Activated T-helper 17 cell treated with anti-CD3 and anti-CD28 coated beads, Interleukin-2, amount 50 U/mL, for 72 hours (primary cell): ENCODE results near the gene ACBD6. TPM values are rescaled to one million over a fixed set of nuclear protein-coding genes. Genes with fewer than 3 reads are reported as not detected.

Experiments
- ATAC-seq: fragments of 150-1000 bp; cut with Tn5 transposase; replicated peaks from 2 replicates; pipeline ENCODE4 v1.10.0; 2021; ENCODE audit warnings: mild to moderate bottlenecking, moderate library complexity
- H3K27ac Mint-ChIP-seq: one replicate; pipeline ENCODE4 v1.8.0; 2022; ENCODE audit warnings: mixed read lengths
- H3K27me3 Mint-ChIP-seq: one replicate; pipeline ENCODE4 v1.8.0; 2022; ENCODE audit warnings: mixed read lengths
- H3K36me3 Mint-ChIP-seq: one replicate; pipeline ENCODE4 v1.8.0; 2022; ENCODE audit warnings: low read depth, mild to moderate bottlenecking, mixed read lengths
- H3K4me1 Mint-ChIP-seq: one replicate; pipeline ENCODE4 v1.8.0; 2022; ENCODE audit warnings: mixed read lengths
- H3K4me3 Mint-ChIP-seq: one replicate; pipeline ENCODE4 v1.8.0; 2022; ENCODE audit warnings: mild to moderate bottlenecking, mixed read lengths
- H3K9me3 Mint-ChIP-seq: one replicate; pipeline ENCODE4 v1.8.0; 2022; ENCODE audit warnings: mixed read lengths
- total RNA-seq, 2 donors: library from RNA; stranded (reverse); gene quantifications; one replicate each; pipeline ENCODE4 v1.2.3, GENCODE V29; 2022

Gene ACBD6
- total RNA-seq, 2 donors from 2014 or later: 33.4 to 41.9 TPM

GRCh38 chr1:180311011-180311730 is 191.2 kb downstream of the ACBD6 start:
- ATAC-seq: no peak
- Mint-ChIP-seq H3K4me1 (no peaks in the 10 kb centered on the region), H3K4me3 (no peak overlapping the region), H3K9me3 (peaks cover 11% of the 10 kb centered on the region), H3K27me3 (no peaks in the 10 kb centered on the region), H3K27ac (no peak overlapping the region), H3K36me3 (peaks cover 50% of the 10 kb centered on the region)

- no peak overlapping the region for H3K27ac Mint-ChIP-seq
- ATAC-seq: no peak
- no peak overlapping the region for H3K4me3 Mint-ChIP-seq
- H3K27me3 Mint-ChIP-seq: no peaks in the 10 kb centered on the region
- H3K9me3 Mint-ChIP-seq: peaks cover 11% of the 10 kb centered on the region
- no peaks in the 10 kb centered on the region for H3K4me1 Mint-ChIP-seq
- peaks cover 50% of the 10 kb centered on the region for H3K36me3 Mint-ChIP-seq
Measured at GRCh38 chr1:180310095-180310494, 192.3 kb downstream of the ACBD6 start.

- peaks cover 11% of the 10 kb centered on the region for H3K9me3 Mint-ChIP-seq
- ATAC-seq: no peak
- H3K4me1 Mint-ChIP-seq: no peaks in the 10 kb centered on the region
- H3K4me3 Mint-ChIP-seq: no peak overlapping the region
- H3K27me3 Mint-ChIP-seq: no peaks in the 10 kb centered on the region
- peaks cover 50% of the 10 kb centered on the region for H3K36me3 Mint-ChIP-seq
- no peak overlapping the region for H3K27ac Mint-ChIP-seq
Measured at GRCh38 chr1:180309338-180309737, 193.0 kb downstream of the ACBD6 start.

GRCh38 chr1:180301135-180301742 is 201.1 kb downstream of the ACBD6 start:
- Mint-ChIP-seq H3K27ac (no peak overlapping the region), H3K36me3 (no peaks in the 10 kb centered on the region), H3K9me3 (no peaks in the 10 kb centered on the region), H3K4me1 (peaks cover 5% of the 10 kb centered on the region), H3K4me3 (no peak overlapping the region), H3K27me3 (no peaks in the 10 kb centered on the region)
- peak; percentile 23 for ATAC-seq

- Mint-ChIP-seq H3K9me3 (no peaks in the 10 kb centered on the region), H3K27me3 (no peaks in the 10 kb centered on the region), H3K4me1 (peaks cover 10% of the 10 kb centered on the region), H3K27ac (no peak overlapping the region), H3K4me3 (no peak overlapping the region), H3K36me3 (no peaks in the 10 kb centered on the region)
- ATAC-seq: no peak
Measured at GRCh38 chr1:180299479-180300221, 202.7 kb downstream of the ACBD6 start.

GRCh38 chr1:180295999-180296398 is 206.4 kb downstream of the ACBD6 start:
- H3K27me3 Mint-ChIP-seq: no peaks in the 10 kb centered on the region
- ATAC-seq: no peak

GRCh38 chr1:180294711-180295110 is 207.7 kb downstream of the ACBD6 start:
- H3K27me3 Mint-ChIP-seq: no peaks in the 10 kb centered on the region

More at GRCh38 chr1:180295999-180296398, 206.4 kb downstream of the ACBD6 start:
- Mint-ChIP-seq H3K4me3 (no peak overlapping the region), H3K4me1 (peaks cover 16% of the 10 kb centered on the region), H3K27ac (peak overlapping the region; percentile 61), H3K36me3 (no peaks in the 10 kb centered on the region), H3K9me3 (no peaks in the 10 kb centered on the region)

GRCh38 chr1:180291004-180291403 is 211.4 kb downstream of the ACBD6 start:
- Mint-ChIP-seq H3K36me3 (peaks cover 20% of the 10 kb centered on the region), H3K9me3 (no peaks in the 10 kb centered on the region), H3K4me3 (no peak overlapping the region), H3K4me1 (peaks cover 19% of the 10 kb centered on the region), H3K27me3 (no peaks in the 10 kb centered on the region), H3K27ac (no peak overlapping the region)
- peak; percentile 29 for ATAC-seq

More at GRCh38 chr1:180294711-180295110, 207.7 kb downstream of the ACBD6 start:
- Mint-ChIP-seq H3K9me3 (no peaks in the 10 kb centered on the region), H3K4me3 (no peak overlapping the region), H3K4me1 (peaks cover 19% of the 10 kb centered on the region), H3K27ac (no peak overlapping the region), H3K36me3 (no peaks in the 10 kb centered on the region)
- no peak for ATAC-seq

- Mint-ChIP-seq H3K27me3 (no peaks in the 10 kb centered on the region), H3K4me1 (peaks cover 15% of the 10 kb centered on the region), H3K27ac (no peak overlapping the region), H3K4me3 (no peak overlapping the region), H3K9me3 (no peaks in the 10 kb centered on the region), H3K36me3 (peaks cover 24% of the 10 kb centered on the region)
- ATAC-seq: no peak
Measured at GRCh38 chr1:180290265-180291001, 211.9 kb downstream of the ACBD6 start.

GRCh38 chr1:180288940-180289339 is 213.4 kb downstream of the ACBD6 start:
- Mint-ChIP-seq H3K9me3 (no peaks in the 10 kb centered on the region), H3K4me1 (peaks cover 15% of the 10 kb centered on the region), H3K36me3 (peaks cover 39% of the 10 kb centered on the region), H3K4me3 (no peak overlapping the region), H3K27ac (peak overlapping the region; percentile 1), H3K27me3 (no peaks in the 10 kb centered on the region)
- no peak for ATAC-seq

GRCh38 chr1:180287988-180288705 is 214.2 kb downstream of the ACBD6 start:
- Mint-ChIP-seq H3K4me3 (no peak overlapping the region), H3K9me3 (no peaks in the 10 kb centered on the region), H3K27me3 (no peaks in the 10 kb centered on the region), H3K36me3 (peaks cover 47% of the 10 kb centered on the region), H3K4me1 (peaks cover 15% of the 10 kb centered on the region), H3K27ac (no peak overlapping the region)
- no peak for ATAC-seq

GRCh38 chr1:180286417-180286816 is 216.0 kb downstream of the ACBD6 start:
- Mint-ChIP-seq H3K9me3 (no peaks in the 10 kb centered on the region), H3K36me3 (peaks cover 58% of the 10 kb centered on the region), H3K27me3 (no peaks in the 10 kb centered on the region), H3K4me3 (no peak overlapping the region), H3K4me1 (peaks cover 10% of the 10 kb centered on the region), H3K27ac (no peak overlapping the region)
- ATAC-seq: no peak

- no peaks in the 10 kb centered on the region for H3K9me3 Mint-ChIP-seq
- ATAC-seq: no peak
- no peaks in the 10 kb centered on the region for H3K27me3 Mint-ChIP-seq
- H3K4me1 Mint-ChIP-seq: no peaks in the 10 kb centered on the region
- H3K27ac Mint-ChIP-seq: no peak overlapping the region
- H3K36me3 Mint-ChIP-seq: peaks cover 74% of the 10 kb centered on the region
- H3K4me3 Mint-ChIP-seq: no peak overlapping the region
Measured at GRCh38 chr1:180283098-180283497, 219.3 kb downstream of the ACBD6 start.
